HEK293 (cell line): ENCODE results near the gene ISG15.
A peak's percentile ranks its signal among the peaks of the same experiment; 100 is the strongest.

Experiments
- GLI2 ChIP-seq: fragments of 450-650 bp; formaldehyde crosslinking; IDR thresholded peaks from 2 replicates; pipeline ENCODE4; 2017; ENCODE audit warnings: missing biosample characterization, missing genetic modification characterization, low read depth, borderline replicate concordance
- MEIS1 ChIP-seq: sonication (generic); formaldehyde crosslinking; IDR thresholded peaks from 2 replicates; pipeline ENCODE4 v1.8.1; 2022; ENCODE audit warnings: missing genetic modification reagents, mild to moderate bottlenecking, borderline replicate concordance
- OVOL3 ChIP-seq: fragments of 450-650 bp; formaldehyde crosslinking; IDR thresholded peaks from 2 replicates; pipeline ENCODE4 v1.5.1; 2016; ENCODE audit warnings: missing biosample characterization, missing genetic modification characterization
- TRIM28 ChIP-seq: IDR thresholded peaks from 2 replicates; pipeline ENCODE4 v1.6.1; 2011; ENCODE audit warnings: low read length, control low read depth, borderline replicate concordance
- ZBTB20 ChIP-seq: fragments of 450-650 bp; formaldehyde crosslinking; IDR thresholded peaks from 2 replicates; pipeline ENCODE4 v1.5.1; 2016; ENCODE audit warnings: missing biosample characterization, missing genetic modification characterization
- ZNF10 ChIP-seq: fragments of 450-650 bp; formaldehyde crosslinking; IDR thresholded peaks from 2 replicates; pipeline ENCODE4 v1.5.1; 2017; ENCODE audit warnings: missing biosample characterization, missing genetic modification characterization
- ZNF112 ChIP-seq: fragments of 450-650 bp; formaldehyde crosslinking; IDR thresholded peaks from 2 replicates; pipeline ENCODE4 v1.5.0; 2017; ENCODE audit warnings: missing biosample characterization, missing genetic modification characterization
- ZNF121 ChIP-seq: fragments of 450-650 bp; formaldehyde crosslinking; IDR thresholded peaks from 2 replicates; pipeline ENCODE4 v1.5.1; 2016; ENCODE audit warnings: missing biosample characterization, missing genetic modification characterization
- ZNF132 ChIP-seq: fragments of 450-650 bp; formaldehyde crosslinking; IDR thresholded peaks from 2 replicates; pipeline ENCODE4 v1.5.1; 2017; ENCODE audit warnings: missing biosample characterization, missing genetic modification characterization, borderline replicate concordance
- ZNF138 ChIP-seq: fragments of 450-650 bp; formaldehyde crosslinking; IDR thresholded peaks from 2 replicates; pipeline ENCODE4 v1.5.1; 2016; ENCODE audit warnings: missing biosample characterization, missing genetic modification characterization, borderline replicate concordance
- ZNF155 ChIP-seq: fragments of 450-650 bp; formaldehyde crosslinking; IDR thresholded peaks from 2 replicates; pipeline ENCODE4 v1.5.1; 2016; ENCODE audit warnings: missing biosample characterization, missing genetic modification characterization
- ZNF211 ChIP-seq: fragments of 450-650 bp; formaldehyde crosslinking; IDR thresholded peaks from 2 replicates; pipeline ENCODE4 v1.5.1; 2016; ENCODE audit warnings: low read depth, missing biosample characterization, missing genetic modification characterization
- ZNF24 ChIP-seq: fragments of 450-650 bp; formaldehyde crosslinking; IDR thresholded peaks from 2 replicates; pipeline ENCODE4 v1.5.1; 2016; ENCODE audit warnings: missing biosample characterization, missing genetic modification characterization
- ZNF266 ChIP-seq: fragments of 450-650 bp; formaldehyde crosslinking; IDR thresholded peaks from 2 replicates; pipeline ENCODE4 v1.5.1; 2016; ENCODE audit warnings: missing biosample characterization, missing genetic modification characterization, low read depth
- ZNF274 ChIP-seq, 2 experiments: fragments of 200-500 bp in 1 of 2; fragments of 450-650 bp in 1 of 2; sonication (Bioruptor generic) in 1 of 2; formaldehyde crosslinking in 1 of 2; IDR thresholded peaks; 2 replicates each; pipeline versions ENCODE4 v1.5.1 to v1.6.1; 2014 to 2016; ENCODE audit warnings: borderline replicate concordance in 1 of 2, inconsistent platforms in 1 of 2, low read length in 1 of 2, missing biosample characterization in 1 of 2, missing genetic modification characterization in 1 of 2
- ZNF394 ChIP-seq: fragments of 450-650 bp; formaldehyde crosslinking; IDR thresholded peaks from 2 replicates; pipeline ENCODE4 v1.5.1; 2016; ENCODE audit warnings: missing biosample characterization, missing genetic modification characterization, mild to moderate bottlenecking, moderate library complexity, borderline replicate concordance
- ZNF48 ChIP-seq: fragments of 450-650 bp; formaldehyde crosslinking; IDR thresholded peaks from 2 replicates; pipeline ENCODE4 v1.5.1; 2016; ENCODE audit warnings: missing biosample characterization, missing genetic modification characterization
- ZNF549 ChIP-seq: fragments of 450-650 bp; IDR thresholded peaks from 2 replicates; pipeline ENCODE4 v1.5.1; 2018; ENCODE audit warnings: missing biosample characterization, missing genetic modification characterization, mild to moderate bottlenecking, inconsistent platforms, moderate library complexity
- ZNF624 ChIP-seq: fragments of 450-650 bp; formaldehyde crosslinking; IDR thresholded peaks from 2 replicates; pipeline ENCODE4 v1.5.1; 2017; ENCODE audit warnings: missing biosample characterization, missing genetic modification characterization
- ZNF629 ChIP-seq: fragments of 450-650 bp; formaldehyde crosslinking; IDR thresholded peaks from 2 replicates; pipeline ENCODE4 v1.5.1; 2017; ENCODE audit warnings: missing biosample characterization, missing genetic modification characterization
- ZNF660 ChIP-seq: fragments of 450-650 bp; IDR thresholded peaks from 2 replicates; pipeline ENCODE4 v1.5.1; 2018; ENCODE audit warnings: missing biosample characterization, mild to moderate bottlenecking, missing genetic modification characterization
- ZNF747 ChIP-seq: fragments of 450-650 bp; formaldehyde crosslinking; IDR thresholded peaks from 2 replicates; pipeline ENCODE4 v1.5.1; 2016; ENCODE audit warnings: missing biosample characterization, missing genetic modification characterization
- ZNF76 ChIP-seq: fragments of 450-650 bp; formaldehyde crosslinking; IDR thresholded peaks from 2 replicates; pipeline ENCODE4; 2016; ENCODE audit warnings: low read depth, missing biosample characterization, missing genetic modification characterization, borderline replicate concordance
- ZNF785 ChIP-seq: fragments of 450-650 bp; formaldehyde crosslinking; IDR thresholded peaks from 2 replicates; pipeline ENCODE4 v1.5.1; 2016; ENCODE audit warnings: missing biosample characterization, missing genetic modification characterization
- ZNF792 ChIP-seq: fragments of 450-650 bp; formaldehyde crosslinking; IDR thresholded peaks from 2 replicates; pipeline ENCODE4 v1.5.1; 2016; ENCODE audit warnings: missing biosample characterization, missing genetic modification characterization
- ZSCAN16 ChIP-seq: fragments of 450-650 bp; formaldehyde crosslinking; IDR thresholded peaks from 2 replicates; pipeline ENCODE4 v1.5.1; 2016; ENCODE audit warnings: missing biosample characterization, missing genetic modification characterization
- TF ChIP-seq, protein P1 (sequence below): fragments of 450-650 bp; formaldehyde crosslinking; IDR thresholded peaks from 2 replicates; pipeline ENCODE4 v1.5.1; 2016; ENCODE audit warnings: missing biosample characterization, missing genetic modification characterization
- TF ChIP-seq, protein P2 (sequence below): fragments of 450-650 bp; formaldehyde crosslinking; IDR thresholded peaks from 2 replicates; pipeline ENCODE4 v1.5.1; 2016; ENCODE audit warnings: missing biosample characterization, missing genetic modification characterization
- TF ChIP-seq, protein P3 (sequence below): fragments of 450-650 bp; formaldehyde crosslinking; IDR thresholded peaks from 2 replicates; pipeline ENCODE4 v1.5.1; 2017; ENCODE audit warnings: missing biosample characterization, missing genetic modification characterization
- TF ChIP-seq, protein P4 (sequence below): fragments of 450-650 bp; formaldehyde crosslinking; IDR thresholded peaks from 2 replicates; pipeline ENCODE4 v1.5.1; 2017; ENCODE audit warnings: missing biosample characterization, missing genetic modification characterization
- TF ChIP-seq, protein P5 (sequence below): fragments of 450-650 bp; formaldehyde crosslinking; IDR thresholded peaks from 2 replicates; pipeline ENCODE4 v1.5.1; 2016; ENCODE audit warnings: missing biosample characterization, missing genetic modification characterization
- TF ChIP-seq, protein P6 (sequence below): fragments of 450-650 bp; formaldehyde crosslinking; IDR thresholded peaks from 2 replicates; pipeline ENCODE4 v1.5.1; 2017; ENCODE audit warnings: missing biosample characterization, missing genetic modification characterization

Gene ISG15

DNA sequence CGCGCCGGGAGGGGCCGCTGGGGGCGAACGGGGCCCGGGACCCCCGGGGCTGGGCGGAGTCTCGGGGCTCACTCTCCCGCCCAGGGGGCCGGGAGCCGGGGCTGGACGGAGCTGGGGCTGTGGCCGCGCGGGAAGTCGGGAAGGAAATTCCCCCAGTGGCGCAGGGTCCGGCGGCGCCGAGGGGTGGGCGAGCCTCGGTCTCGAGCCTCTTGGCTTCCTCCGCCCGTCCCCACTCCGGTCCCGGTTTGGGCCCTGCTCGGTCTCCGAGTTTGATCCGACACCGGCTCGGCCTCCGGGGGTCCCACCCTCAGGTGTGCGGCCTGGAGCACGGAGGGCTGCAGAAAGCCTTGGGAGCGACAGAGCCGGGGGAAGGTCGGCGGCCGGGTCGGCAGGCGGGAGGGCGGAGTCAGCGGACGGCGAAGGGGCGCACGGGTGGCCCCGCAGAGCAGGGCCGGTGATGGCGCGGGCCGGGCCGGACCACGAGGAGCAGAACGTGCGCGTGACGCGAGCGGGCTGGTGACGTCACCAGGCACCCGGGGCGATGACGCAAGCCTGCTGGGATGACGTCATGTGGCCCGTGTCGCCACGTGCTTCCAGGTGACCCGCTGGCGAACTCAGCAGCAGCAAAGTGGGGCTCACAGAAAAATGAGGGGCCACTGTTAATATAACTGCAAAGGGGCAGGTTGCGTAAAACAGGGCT lies 12.8 kb upstream of the ISG15 start (continued):
- TF ChIP-seq ZNF76, result peak; percentile 90
- TF ChIP-seq, protein P1, sequence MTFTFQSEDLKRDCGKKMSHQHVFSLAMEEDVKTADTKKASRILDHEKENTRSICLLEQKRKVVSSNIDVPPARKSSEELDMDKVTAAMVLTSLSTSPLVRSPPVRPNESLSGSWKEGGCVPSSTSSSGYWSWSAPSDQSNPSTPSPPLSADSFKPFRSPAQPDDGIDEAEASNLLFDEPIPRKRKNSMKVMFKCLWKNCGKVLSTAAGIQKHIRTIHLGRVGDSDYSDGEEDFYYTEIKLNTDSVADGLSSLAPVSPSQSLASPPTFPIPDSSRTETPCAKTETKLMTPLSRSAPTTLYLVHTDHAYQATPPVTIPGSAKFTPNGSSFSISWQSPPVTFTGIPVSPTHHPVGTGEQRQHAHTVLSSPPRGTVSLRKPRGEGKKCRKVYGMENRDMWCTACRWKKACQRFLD (tag by site-specific recombination), result no peak
- TF ChIP-seq ZNF112, result no peak; the same call in 1 of the 2 replicates
- TF ChIP-seq ZNF121 (tag by site-specific recombination), result peak; percentile 78; the same call in 1 of the 2 replicates
- peak; percentile 53; the same call in 1 of the 2 replicates for TF ChIP-seq OVOL3 (tag by site-specific recombination)
- TF ChIP-seq ZNF138, result no peak
- no peak for TF ChIP-seq ZNF211 (tag by site-specific recombination)
- TF ChIP-seq, protein P2, sequence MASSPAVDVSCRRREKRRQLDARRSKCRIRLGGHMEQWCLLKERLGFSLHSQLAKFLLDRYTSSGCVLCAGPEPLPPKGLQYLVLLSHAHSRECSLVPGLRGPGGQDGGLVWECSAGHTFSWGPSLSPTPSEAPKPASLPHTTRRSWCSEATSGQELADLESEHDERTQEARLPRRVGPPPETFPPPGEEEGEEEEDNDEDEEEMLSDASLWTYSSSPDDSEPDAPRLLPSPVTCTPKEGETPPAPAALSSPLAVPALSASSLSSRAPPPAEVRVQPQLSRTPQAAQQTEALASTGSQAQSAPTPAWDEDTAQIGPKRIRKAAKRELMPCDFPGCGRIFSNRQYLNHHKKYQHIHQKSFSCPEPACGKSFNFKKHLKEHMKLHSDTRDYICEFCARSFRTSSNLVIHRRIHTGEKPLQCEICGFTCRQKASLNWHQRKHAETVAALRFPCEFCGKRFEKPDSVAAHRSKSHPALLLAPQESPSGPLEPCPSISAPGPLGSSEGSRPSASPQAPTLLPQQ (tag by site-specific recombination), result peak; percentile 95
- no peak for TF ChIP-seq GLI2 (tag by site-specific recombination)
- peak; percentile 85 for TF ChIP-seq ZNF10
- no peak for TF ChIP-seq ZNF274 (IDR thresholded peaks at IDR 0.05; ENCODE audit: low read length)
- no peak for TF ChIP-seq ZNF274 (tag by site-specific recombination; IDR thresholded peaks at IDR 0.05; ENCODE audit: borderline replicate concordance)
- no peak for TF ChIP-seq ZNF266 (tag by site-specific recombination)
- peak; percentile 56 for TF ChIP-seq ZSCAN16
- TF ChIP-seq ZNF785, result no peak; the same call in 1 of the 2 replicates
- TF ChIP-seq ZNF132, result no peak
- no peak for TF ChIP-seq ZNF747 (tag by site-specific recombination)
- TF ChIP-seq ZBTB20, result peak; percentile 82
- TF ChIP-seq ZNF660 (tag by site-specific recombination), result peak; percentile 87; the same call in 1 of the 2 replicates
- TF ChIP-seq, protein P3, sequence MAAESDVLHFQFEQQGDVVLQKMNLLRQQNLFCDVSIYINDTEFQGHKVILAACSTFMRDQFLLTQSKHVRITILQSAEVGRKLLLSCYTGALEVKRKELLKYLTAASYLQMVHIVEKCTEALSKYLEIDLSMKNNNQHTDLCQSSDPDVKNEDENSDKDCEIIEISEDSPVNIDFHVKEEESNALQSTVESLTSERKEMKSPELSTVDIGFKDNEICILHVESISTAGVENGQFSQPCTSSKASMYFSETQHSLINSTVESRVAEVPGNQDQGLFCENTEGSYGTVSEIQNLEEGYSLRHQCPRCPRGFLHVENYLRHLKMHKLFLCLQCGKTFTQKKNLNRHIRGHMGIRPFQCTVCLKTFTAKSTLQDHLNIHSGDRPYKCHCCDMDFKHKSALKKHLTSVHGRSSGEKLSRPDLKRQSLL, result peak; percentile 64
- TF ChIP-seq ZNF24 (tag by site-specific recombination), result peak; percentile 77
- TF ChIP-seq ZNF624 (tag by site-specific recombination), result no peak
- TF ChIP-seq ZNF549 (tag by site-specific recombination), result no peak
- peak; percentile 77; the same call in 1 of the 2 replicates for TF ChIP-seq ZNF394 (tag by site-specific recombination)
- TF ChIP-seq, protein P4, sequence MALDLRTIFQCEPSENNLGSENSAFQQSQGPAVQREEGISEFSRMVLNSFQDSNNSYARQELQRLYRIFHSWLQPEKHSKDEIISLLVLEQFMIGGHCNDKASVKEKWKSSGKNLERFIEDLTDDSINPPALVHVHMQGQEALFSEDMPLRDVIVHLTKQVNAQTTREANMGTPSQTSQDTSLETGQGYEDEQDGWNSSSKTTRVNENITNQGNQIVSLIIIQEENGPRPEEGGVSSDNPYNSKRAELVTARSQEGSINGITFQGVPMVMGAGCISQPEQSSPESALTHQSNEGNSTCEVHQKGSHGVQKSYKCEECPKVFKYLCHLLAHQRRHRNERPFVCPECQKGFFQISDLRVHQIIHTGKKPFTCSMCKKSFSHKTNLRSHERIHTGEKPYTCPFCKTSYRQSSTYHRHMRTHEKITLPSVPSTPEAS (tag by site-specific recombination), result peak; percentile 64
- peak; percentile 100 for TF ChIP-seq ZNF629 (tag by site-specific recombination)
- TF ChIP-seq, protein P5, sequence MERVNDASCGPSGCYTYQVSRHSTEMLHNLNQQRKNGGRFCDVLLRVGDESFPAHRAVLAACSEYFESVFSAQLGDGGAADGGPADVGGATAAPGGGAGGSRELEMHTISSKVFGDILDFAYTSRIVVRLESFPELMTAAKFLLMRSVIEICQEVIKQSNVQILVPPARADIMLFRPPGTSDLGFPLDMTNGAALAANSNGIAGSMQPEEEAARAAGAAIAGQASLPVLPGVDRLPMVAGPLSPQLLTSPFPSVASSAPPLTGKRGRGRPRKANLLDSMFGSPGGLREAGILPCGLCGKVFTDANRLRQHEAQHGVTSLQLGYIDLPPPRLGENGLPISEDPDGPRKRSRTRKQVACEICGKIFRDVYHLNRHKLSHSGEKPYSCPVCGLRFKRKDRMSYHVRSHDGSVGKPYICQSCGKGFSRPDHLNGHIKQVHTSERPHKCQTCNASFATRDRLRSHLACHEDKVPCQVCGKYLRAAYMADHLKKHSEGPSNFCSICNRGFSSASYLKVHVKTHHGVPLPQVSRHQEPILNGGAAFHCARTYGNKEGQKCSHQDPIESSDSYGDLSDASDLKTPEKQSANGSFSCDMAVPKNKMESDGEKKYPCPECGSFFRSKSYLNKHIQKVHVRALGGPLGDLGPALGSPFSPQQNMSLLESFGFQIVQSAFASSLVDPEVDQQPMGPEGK, result peak; percentile 95
- TF ChIP-seq ZNF155 (tag by site-specific recombination), result no peak
- TF ChIP-seq, protein P6, sequence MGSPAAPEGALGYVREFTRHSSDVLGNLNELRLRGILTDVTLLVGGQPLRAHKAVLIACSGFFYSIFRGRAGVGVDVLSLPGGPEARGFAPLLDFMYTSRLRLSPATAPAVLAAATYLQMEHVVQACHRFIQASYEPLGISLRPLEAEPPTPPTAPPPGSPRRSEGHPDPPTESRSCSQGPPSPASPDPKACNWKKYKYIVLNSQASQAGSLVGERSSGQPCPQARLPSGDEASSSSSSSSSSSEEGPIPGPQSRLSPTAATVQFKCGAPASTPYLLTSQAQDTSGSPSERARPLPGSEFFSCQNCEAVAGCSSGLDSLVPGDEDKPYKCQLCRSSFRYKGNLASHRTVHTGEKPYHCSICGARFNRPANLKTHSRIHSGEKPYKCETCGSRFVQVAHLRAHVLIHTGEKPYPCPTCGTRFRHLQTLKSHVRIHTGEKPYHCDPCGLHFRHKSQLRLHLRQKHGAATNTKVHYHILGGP (tag by site-specific recombination), result no peak
- TF ChIP-seq ZNF48 (tag by site-specific recombination), result no peak
- no peak for TF ChIP-seq TRIM28
- no peak; the same call in 1 of the 2 replicates for TF ChIP-seq MEIS1 (CRISPR knock-in tag)
- TF ChIP-seq ZNF792 (tag by site-specific recombination), result peak; percentile 79; the same call in 1 of the 2 replicates
